Endothelial cell of umbilical vein (primary cell): ENCODE results near the gene SRP68. TPM values are rescaled to one million over a fixed set of nuclear protein-coding genes. Genes with fewer than 3 reads are reported as not detected.

Experiments used
- BruUV-seq: library from RNA; stranded (reverse); fragments of 400-500 nt; replicated peaks from 2 replicates; lab custom pipeline; 2021; lab: Mats Ljungman, UMichigan
- CTCF ChIA-PET: fragments of 300-600, 350-600 bp; sonication (Branson Sonifier 250); formaldehyde crosslinking; loops from one replicate; lab custom pipeline; 2021; ENCODE audit warnings: antibody characterized with exemption, inconsistent platforms; lab: Charles Lee
- POLR2A ChIA-PET: fragments of 300-600, 350-600 bp; sonication (Branson Sonifier 250); formaldehyde crosslinking; loops from one replicate; lab custom pipeline; 2021; ENCODE audit warnings: antibody characterized with exemption, inconsistent platforms; lab: Charles Lee
- DNase-seq: peaks from one replicate; pipeline ENCODE4 v3.0.0-alpha.2; 2011; ENCODE audit warnings: low read depth, low spot score
- FAIRE-seq: peaks from 2 replicates; lab custom pipeline; 2011; peaks lifted over from hg19 to GRCh38; lab: Jason Lieb, UNC
- H2AFZ ChIP-seq: 2 replicates; pipeline ENCODE4 v1.6.0; 2012; ENCODE audit warnings: low read depth, low read length, control low read depth, inconsistent platforms
- H3K27ac ChIP-seq: 2 replicates; pipeline ENCODE4 v1.5.1; 2011; ENCODE audit warnings: low read depth, mild to moderate bottlenecking, control low read depth, low read length, moderate library complexity; ENCODE audit not compliant: insufficient read depth
- H3K27me3 ChIP-seq, 2 experiments: 2 replicates each; pipeline versions ENCODE4 v1.6.0 to v1.6.1; 2011; ENCODE audit warnings: low read length in 2 of 2, mixed read lengths in 1 of 2; ENCODE audit not compliant: control insufficient read depth in 2 of 2, insufficient read depth in 2 of 2
- H3K36me3 ChIP-seq, 2 experiments: 2 replicates in 1 of 2; 3 replicates in 1 of 2; pipeline ENCODE4 v1.5.1; 2011; ENCODE audit warnings: low read length in 2 of 2, mild to moderate bottlenecking in 1 of 2, moderate library complexity in 1 of 2; ENCODE audit not compliant: control insufficient read depth in 2 of 2, insufficient read depth in 2 of 2; ENCODE audit errors: extremely low read depth in 1 of 2
- H3K4me1 ChIP-seq: 3 replicates; pipeline ENCODE4 v1.5.1; 2011; ENCODE audit warnings: mild to moderate bottlenecking, low read length; ENCODE audit not compliant: control insufficient read depth, insufficient read depth; ENCODE audit errors: extremely low read depth
- H3K4me2 ChIP-seq: 2 replicates; pipeline ENCODE4 v1.6.1; 2011; ENCODE audit warnings: low read length, control low read depth, mixed read lengths; ENCODE audit not compliant: insufficient read depth
- H3K4me3 ChIP-seq, 3 experiments: fragments of 200-600 bp in 1 of 3; sonication (generic), shearing (Covaris generic) in 1 of 3; replicated peaks in 1 of 3; 2 replicates each; pipeline ENCODE4 v1.5.1; 2011 to 2016; ENCODE audit warnings: control low read depth in 3 of 3, low read length in 3 of 3, mild to moderate bottlenecking in 2 of 3, inconsistent platforms in 1 of 3, low read depth in 1 of 3, moderate library complexity in 1 of 3; ENCODE audit not compliant: insufficient read depth in 1 of 3
- H3K79me2 ChIP-seq: 2 replicates; pipeline ENCODE4 v1.6.0; 2012; ENCODE audit warnings: low read length, inconsistent platforms; ENCODE audit not compliant: control insufficient read depth, insufficient read depth
- H3K9ac ChIP-seq: replicated peaks from 2 replicates; pipeline ENCODE3; 2011; ENCODE audit warnings: low read length, control low read depth; ENCODE audit not compliant: insufficient read depth; ENCODE audit errors: extremely low read depth
- H3K9me1 ChIP-seq: replicated peaks from 3 replicates; pipeline ENCODE4 v1.6.0; 2011; ENCODE audit warnings: mild to moderate bottlenecking, low read length; ENCODE audit not compliant: control insufficient read depth, insufficient read depth; ENCODE audit errors: extremely low read depth
- H3K9me3 ChIP-seq: replicated peaks from 2 replicates; pipeline ENCODE4 v1.5.1; 2012; ENCODE audit warnings: low read length, inconsistent platforms; ENCODE audit not compliant: control insufficient read depth, insufficient read depth
- H4K20me1 ChIP-seq: replicated peaks from 2 replicates; pipeline ENCODE3; 2011; ENCODE audit warnings: mild to moderate bottlenecking, low read length; ENCODE audit not compliant: control insufficient read depth, insufficient read depth; ENCODE audit errors: extremely low read depth
- EZH2 ChIP-seq: IDR thresholded peaks from 2 replicates; pipeline ENCODE4 v1.6.1; 2012; ENCODE audit warnings: borderline replicate concordance, low read depth, mild to moderate bottlenecking, moderate library complexity, low read length, inconsistent platforms; ENCODE audit not compliant: severe bottlenecking
- FOS ChIP-seq: IDR thresholded peaks from 2 replicates; pipeline ENCODE4 v1.6.1; 2011; ENCODE audit warnings: mild to moderate bottlenecking, low read length, moderate library complexity, borderline replicate concordance; ENCODE audit not compliant: insufficient read depth
- GATA2 ChIP-seq: IDR thresholded peaks from 2 replicates; pipeline ENCODE4 v1.7.0; 2011; ENCODE audit warnings: low read depth, mild to moderate bottlenecking, moderate library complexity, mixed read lengths, low read length; ENCODE audit not compliant: insufficient read length, insufficient read depth
- JUN ChIP-seq: IDR thresholded peaks from 2 replicates; pipeline ENCODE4 v1.6.1; 2011; ENCODE audit warnings: borderline replicate concordance, low read depth; ENCODE audit not compliant: insufficient read length, insufficient read depth
- MAX ChIP-seq: IDR thresholded peaks from 2 replicates; pipeline ENCODE4 v1.6.1; 2011; ENCODE audit not compliant: insufficient read depth, insufficient read length
- dilution Hi-C: fragments of 300-500 bp; cut with MboI; formaldehyde crosslinking; loops from one replicate; pipeline ENCODE4 v1.15.0; 2019; ENCODE audit warnings: low sequenced_read_pairs; ENCODE audit not compliant: extremely low pct_ligation_motif_present
- intact Hi-C: fragments of 100-400 bp; cut with micrococcal nuclease; formaldehyde crosslinking; loops from one replicate; pipeline ENCODE4 v1.10.0; 2022
- polyA plus RNA-seq, 4 experiments: library from polyadenylated mRNA; depleted of rRNA in 3 of 4; stranded (reverse) in 3 of 4; unstranded in 1 of 4; fragments of >200 nt; gene quantifications; 2 replicates each; pipeline versions ENCODE4 v1.2.1 to v1.2.3, GENCODE V29; 2011 to 2012; ENCODE audit warnings: missing spikeins in 1 of 4
- total RNA-seq: library from RNA; stranded (reverse); gene quantifications from 2 replicates; pipeline ENCODE4 v1.2.3, GENCODE V29; 2021
- TF ChIP-seq, protein P1 (sequence below), 2 donors: IDR thresholded peaks; 1 replicate in 1 of 2; 2 replicates in 1 of 2; pipeline ENCODE4 v1.5.1; 2011; ENCODE audit warnings: low read length in 2 of 2, mild to moderate bottlenecking in 2 of 2, moderate library complexity in 2 of 2, control low read depth in 1 of 2, inconsistent platforms in 1 of 2, low read depth in 1 of 2; ENCODE audit not compliant: insufficient read depth in 1 of 2; ENCODE audit errors: extremely low read depth in 1 of 2

The SRP68 gene
- total and polyA plus RNA-seq, 2 donors (not counting 3 experiments of a cell fraction or from before 2014, with no cell fraction given): 64.6 to 81.7 TPM

DNA sequence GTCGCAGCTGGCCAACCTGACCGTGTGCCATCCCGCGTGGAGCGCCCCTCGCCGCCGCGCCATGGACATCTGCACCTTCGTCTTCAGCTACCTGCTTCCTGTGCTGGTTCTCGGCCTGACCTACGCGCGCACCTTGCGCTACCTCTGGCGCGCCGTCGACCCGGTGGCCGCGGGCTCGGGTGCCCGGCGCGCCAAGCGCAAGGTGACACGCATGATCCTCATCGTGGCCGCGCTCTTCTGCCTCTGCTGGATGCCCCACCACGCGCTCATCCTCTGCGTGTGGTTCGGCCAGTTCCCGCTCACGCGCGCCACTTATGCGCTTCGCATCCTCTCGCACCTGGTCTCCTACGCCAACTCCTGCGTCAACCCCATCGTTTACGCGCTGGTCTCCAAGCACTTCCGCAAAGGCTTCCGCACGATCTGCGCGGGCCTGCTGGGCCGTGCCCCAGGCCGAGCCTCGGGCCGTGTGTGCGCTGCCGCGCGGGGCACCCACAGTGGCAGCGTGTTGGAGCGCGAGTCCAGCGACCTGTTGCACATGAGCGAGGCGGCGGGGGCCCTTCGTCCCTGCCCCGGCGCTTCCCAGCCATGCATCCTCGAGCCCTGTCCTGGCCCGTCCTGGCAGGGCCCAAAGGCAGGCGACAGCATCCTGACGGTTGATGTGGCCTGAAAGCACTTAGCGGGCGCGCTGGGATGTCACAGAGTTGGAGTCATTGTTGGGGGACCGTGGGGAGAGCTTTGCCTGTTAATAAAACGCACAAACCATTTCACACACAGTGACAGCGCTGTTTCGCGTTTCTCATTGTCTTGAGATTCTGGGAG is 4.7 kb upstream of the SRP68 start:
- Histone ChIP-seq H3K4me1 (peaks cover 4% of the 10 kb centered on the region), H4K20me1 (no peaks in the 10 kb centered on the region), H3K36me3 (no peaks in the 10 kb centered on the region), H3K4me3 (no peak overlapping the region), H3K27ac (no peak overlapping the region), H3K9me1 (no peaks in the 10 kb centered on the region), H3K4me2 (no peak overlapping the region), H3K9ac (no peak overlapping the region), H3K79me2 (peaks cover 6% of the 10 kb centered on the region), H3K9me3 (no peaks in the 10 kb centered on the region), H3K27me3 (peaks cover 67 to 73% of the 10 kb centered on the region in 2 experiments), H2AFZ (no peak overlapping the region)
- ChIA-PET POLR2A (interaction anchor here (0.6 kb wide), 1 partner anchor 137 kb away, joined by 3 read pairs; no protein-coding TSS in a partner anchor), CTCF (interaction anchor here (0.9 to 1.1 kb wide), 2 partner anchors 9 to 63 kb away, joined by 3 to 4 read pairs; no protein-coding TSS in a partner anchor)
- dilution Hi-C loops (no loop called here), intact Hi-C loops (loop anchor here (5.0 kb wide), 1 partner anchor 65 kb away; no protein-coding TSS in a partner anchor)
- BruUV-seq: no TSS peak
- FAIRE-seq (no peak), DNase-seq (no peak)
- TF ChIP-seq JUN (no peak), EZH2 (peak; percentile 88), MAX (no peak), FOS (no peak)

DNA sequence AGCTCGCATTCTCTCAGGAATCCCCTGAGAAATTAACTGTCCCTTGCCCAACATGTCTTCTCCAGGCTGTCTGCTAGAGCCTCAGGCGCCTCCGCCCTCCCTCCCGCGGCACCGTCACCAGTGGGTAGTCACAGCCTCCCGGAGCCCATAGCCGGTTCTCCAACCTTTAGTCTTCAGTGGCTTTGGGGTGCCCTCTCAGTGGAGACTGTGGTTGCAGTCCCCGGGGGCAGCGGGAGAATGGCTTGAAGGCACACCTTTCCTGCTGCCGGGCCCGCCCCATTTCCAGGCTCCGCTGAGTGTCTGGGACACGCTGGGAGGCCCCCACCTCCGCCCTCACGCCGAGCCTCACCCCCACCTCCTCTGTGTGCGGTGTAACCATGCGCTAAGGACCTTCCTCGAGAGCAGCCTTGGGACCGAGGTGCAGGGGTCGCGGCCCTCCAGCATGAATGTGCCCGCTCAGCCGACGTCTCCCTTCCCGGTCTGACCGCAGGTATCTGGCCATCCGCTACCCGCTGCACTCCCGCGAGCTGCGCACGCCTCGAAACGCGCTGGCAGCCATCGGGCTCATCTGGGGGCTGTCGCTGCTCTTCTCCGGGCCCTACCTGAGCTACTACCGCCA is 3.9 kb upstream of the SRP68 start:
- Histone ChIP-seq H2AFZ (no peak overlapping the region), H4K20me1 (no peaks in the 10 kb centered on the region), H3K36me3 (no peaks in the 10 kb centered on the region), H3K27me3 (peaks cover 67 to 73% of the 10 kb centered on the region in 2 experiments), H3K9me1 (no peaks in the 10 kb centered on the region), H3K27ac (no peak overlapping the region), H3K9me3 (no peaks in the 10 kb centered on the region), H3K9ac (no peak overlapping the region), H3K4me2 (no peak overlapping the region), H3K4me3 (no peak overlapping the region), H3K79me2 (peaks cover 13% of the 10 kb centered on the region), H3K4me1 (peaks cover 9% of the 10 kb centered on the region)
- dilution Hi-C loops (no loop called here), intact Hi-C loops (loop anchor here (5.0 kb wide), 1 partner anchor 64 kb away; no protein-coding TSS in a partner anchor)
- BruUV-seq: no TSS peak
- TF ChIP-seq GATA2 (no peak), JUN (no peak), MAX (no peak)
- TF ChIP-seq, protein P1, sequence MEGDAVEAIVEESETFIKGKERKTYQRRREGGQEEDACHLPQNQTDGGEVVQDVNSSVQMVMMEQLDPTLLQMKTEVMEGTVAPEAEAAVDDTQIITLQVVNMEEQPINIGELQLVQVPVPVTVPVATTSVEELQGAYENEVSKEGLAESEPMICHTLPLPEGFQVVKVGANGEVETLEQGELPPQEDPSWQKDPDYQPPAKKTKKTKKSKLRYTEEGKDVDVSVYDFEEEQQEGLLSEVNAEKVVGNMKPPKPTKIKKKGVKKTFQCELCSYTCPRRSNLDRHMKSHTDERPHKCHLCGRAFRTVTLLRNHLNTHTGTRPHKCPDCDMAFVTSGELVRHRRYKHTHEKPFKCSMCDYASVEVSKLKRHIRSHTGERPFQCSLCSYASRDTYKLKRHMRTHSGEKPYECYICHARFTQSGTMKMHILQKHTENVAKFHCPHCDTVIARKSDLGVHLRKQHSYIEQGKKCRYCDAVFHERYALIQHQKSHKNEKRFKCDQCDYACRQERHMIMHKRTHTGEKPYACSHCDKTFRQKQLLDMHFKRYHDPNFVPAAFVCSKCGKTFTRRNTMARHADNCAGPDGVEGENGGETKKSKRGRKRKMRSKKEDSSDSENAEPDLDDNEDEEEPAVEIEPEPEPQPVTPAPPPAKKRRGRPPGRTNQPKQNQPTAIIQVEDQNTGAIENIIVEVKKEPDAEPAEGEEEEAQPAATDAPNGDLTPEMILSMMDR (IDR thresholded peaks at IDR 0.05; ENCODE audit: extremely low read depth in 1 of 2, insufficient read depth in 1 of 2, low read depth in 1 of 2, low read length in 2 of 2): no peak
- DNase-seq: no peak
- FAIRE-seq: no peak
- ChIA-PET POLR2A (no interaction called here), CTCF (interaction anchor here (0.9 to 1.3 kb wide), 2 partner anchors 203 to 332 kb away, joined by 3 read pairs; no protein-coding TSS in a partner anchor)
